WTC11 (cell line): ENCODE data around the gene UEVLD.

Experiments used
- CTCF ChIP-seq: fragments of 200-600 bp; IDR thresholded peaks from 2 replicates; pipeline ENCODE4 v1.8.0; 2022; ENCODE audit warnings: antibody characterized with exemption
- E2F1 ChIP-seq: sonication (generic); formaldehyde crosslinking; IDR thresholded peaks from 2 replicates; pipeline ENCODE4 v1.8.0; 2022; ENCODE audit warnings: mild to moderate bottlenecking, missing genetic modification reagents
- ESRRA ChIP-seq: sonication (generic); formaldehyde crosslinking; IDR thresholded peaks from 2 replicates; pipeline ENCODE4 v1.8.1; 2022; ENCODE audit warnings: mild to moderate bottlenecking, missing genetic modification reagents, borderline replicate concordance
- SMAD3 ChIP-seq: sonication (generic); formaldehyde crosslinking; IDR thresholded peaks from 2 replicates; pipeline ENCODE4 v1.8.0; 2022; ENCODE audit warnings: missing genetic modification reagents, mild to moderate bottlenecking, borderline replicate concordance
- ZNF512 ChIP-seq: sonication (generic); formaldehyde crosslinking; IDR thresholded peaks from 2 replicates; pipeline ENCODE4 v1.8.1; 2022; ENCODE audit warnings: missing genetic modification reagents, borderline replicate concordance
- ZNF532 ChIP-seq: fragments of 250-450 bp; sonication (Bioruptor Pico); IDR thresholded peaks from 2 replicates; pipeline ENCODE4 v1.9.0; 2021; ENCODE audit warnings: mild to moderate bottlenecking, borderline replicate concordance

- TF ChIP-seq ZNF512 (CRISPR knock-in tag) (no peak), CTCF (no peak), ZNF532 (no peak), ESRRA (CRISPR knock-in tag) (no peak), SMAD3 (CRISPR knock-in tag) (no peak), E2F1 (CRISPR knock-in tag) (no peak)
These were observed 66.1 kb downstream of the UEVLD start for GRCh38 chr11:18522388-18522787.
